Activated CD8-positive, alpha-beta memory T cell treated with anti-CD3 and anti-CD28 coated beads for 1 hour (primary cell): ENCODE measurements around the gene SYNGAP1.
"Not testable (repeated sequence)": the region's sequence is repeated elsewhere in the genome, so short reads cannot be mapped to it uniquely, and the experiment has no call there.

ENCODE experiments used
- DNase-seq, 2 donors: peaks; one replicate each; pipeline ENCODE4 v3.0.0-alpha.2; 2020; ENCODE audit warnings: low read depth in 1 of 2; ENCODE audit errors: extremely low read depth in 1 of 2

SYNGAP1 gene

GRCh38 chr6:33399881-33400280 is 20.0 kb upstream of the SYNGAP1 start:
- not testable (repeated sequence) for DNase-seq

DNA sequence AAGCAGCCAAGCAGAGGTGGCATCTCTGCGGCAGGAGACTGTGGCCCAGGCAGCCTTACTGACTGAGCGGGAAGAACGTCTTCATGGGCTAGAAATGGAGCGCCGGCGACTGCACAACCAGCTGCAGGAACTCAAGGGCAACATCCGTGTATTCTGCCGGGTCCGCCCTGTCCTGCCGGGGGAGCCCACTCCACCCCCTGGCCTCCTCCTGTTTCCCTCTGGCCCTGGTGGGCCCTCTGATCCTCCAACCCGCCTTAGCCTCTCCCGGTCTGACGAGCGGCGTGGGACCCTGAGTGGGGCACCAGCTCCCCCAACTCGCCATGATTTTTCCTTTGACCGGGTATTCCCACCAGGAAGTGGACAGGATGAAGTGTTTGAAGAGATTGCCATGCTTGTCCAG is 15.0 kb upstream of the SYNGAP1 start:
- DNase-seq, result no peak

DNA sequence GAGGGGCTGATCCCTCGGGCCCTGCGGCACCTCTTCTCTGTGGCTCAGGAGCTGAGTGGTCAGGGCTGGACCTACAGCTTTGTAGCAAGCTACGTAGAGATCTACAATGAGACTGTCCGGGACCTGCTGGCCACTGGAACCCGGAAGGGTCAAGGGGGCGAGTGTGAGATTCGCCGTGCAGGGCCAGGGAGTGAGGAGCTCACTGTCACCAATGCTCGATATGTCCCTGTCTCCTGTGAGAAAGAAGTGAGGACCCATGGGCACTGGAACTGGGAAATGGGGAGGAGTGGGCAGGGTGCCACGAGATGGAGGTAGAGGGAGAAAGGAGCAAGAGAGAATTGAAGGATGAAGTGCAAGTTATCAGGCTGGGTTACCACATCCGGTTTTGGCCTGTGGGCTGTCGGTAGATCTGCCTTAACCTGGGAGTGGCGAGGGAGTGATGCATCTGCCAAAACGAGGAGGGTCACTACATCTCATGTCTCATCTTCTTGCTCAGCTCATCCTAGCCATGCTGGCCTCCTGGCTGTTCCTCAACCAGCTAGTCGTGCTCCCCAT is 14.4 kb upstream of the SYNGAP1 start:
- no peak for DNase-seq

GRCh38 chr6:33406126-33406525 is 13.7 kb upstream of the SYNGAP1 start:
- no peak for DNase-seq

- no peak for DNase-seq
Observed at GRCh38 chr6:33407132-33407718, 12.6 kb upstream of the SYNGAP1 start.

GRCh38 chr6:33410050-33410710 is 9.7 kb upstream of the SYNGAP1 start:
- DNase-seq, result peak; percentile 96 to 99

- peak in 1 of 2 donors; percentile 74 for DNase-seq
Observed at GRCh38 chr6:33410711-33411631, 8.9 kb upstream of the SYNGAP1 start, which contains the start of gene PHF1. Gene PHF1 (plus strand): TSS chr6:33411014. CDS start chr6:33412264, 1,250 bp downstream.

GRCh38 chr6:33411632-33412005 is 8.2 kb upstream of the SYNGAP1 start:
- DNase-seq, result no peak

GRCh38 chr6:33412140-33413009 is 7.5 kb upstream of the SYNGAP1 start:
- no peak for DNase-seq

GRCh38 chr6:33413241-33414120 is 6.4 kb upstream of the SYNGAP1 start:
- DNase-seq, result no peak

GRCh38 chr6:33414592-33415271 is 5.1 kb upstream of the SYNGAP1 start:
- DNase-seq, result no peak

DNA sequence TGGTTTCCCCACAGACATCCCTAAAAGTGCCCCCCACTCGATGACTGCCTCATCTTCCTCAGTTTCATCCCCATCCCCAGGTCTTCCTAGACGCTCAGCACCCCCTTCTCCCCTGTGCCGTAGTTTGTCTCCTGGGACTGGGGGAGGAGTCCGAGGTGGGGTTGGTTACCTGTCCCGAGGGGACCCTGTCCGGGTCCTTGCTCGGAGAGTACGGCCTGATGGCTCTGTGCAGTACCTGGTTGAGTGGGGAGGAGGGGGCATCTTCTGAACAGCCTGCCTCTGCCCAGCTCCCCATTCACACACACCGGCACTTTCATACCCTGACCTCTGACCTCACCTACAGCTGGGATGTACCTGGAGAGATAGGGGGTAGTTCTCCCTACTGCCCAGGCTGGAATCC is 4.0 kb upstream of the SYNGAP1 start:
- no peak for DNase-seq

GRCh38 chr6:33416386-33417127 is 3.3 kb upstream of the SYNGAP1 start:
- no peak for DNase-seq

GRCh38 chr6:33417128-33417902 is 2.5 kb upstream of the SYNGAP1 start:
- no peak for DNase-seq

DNA sequence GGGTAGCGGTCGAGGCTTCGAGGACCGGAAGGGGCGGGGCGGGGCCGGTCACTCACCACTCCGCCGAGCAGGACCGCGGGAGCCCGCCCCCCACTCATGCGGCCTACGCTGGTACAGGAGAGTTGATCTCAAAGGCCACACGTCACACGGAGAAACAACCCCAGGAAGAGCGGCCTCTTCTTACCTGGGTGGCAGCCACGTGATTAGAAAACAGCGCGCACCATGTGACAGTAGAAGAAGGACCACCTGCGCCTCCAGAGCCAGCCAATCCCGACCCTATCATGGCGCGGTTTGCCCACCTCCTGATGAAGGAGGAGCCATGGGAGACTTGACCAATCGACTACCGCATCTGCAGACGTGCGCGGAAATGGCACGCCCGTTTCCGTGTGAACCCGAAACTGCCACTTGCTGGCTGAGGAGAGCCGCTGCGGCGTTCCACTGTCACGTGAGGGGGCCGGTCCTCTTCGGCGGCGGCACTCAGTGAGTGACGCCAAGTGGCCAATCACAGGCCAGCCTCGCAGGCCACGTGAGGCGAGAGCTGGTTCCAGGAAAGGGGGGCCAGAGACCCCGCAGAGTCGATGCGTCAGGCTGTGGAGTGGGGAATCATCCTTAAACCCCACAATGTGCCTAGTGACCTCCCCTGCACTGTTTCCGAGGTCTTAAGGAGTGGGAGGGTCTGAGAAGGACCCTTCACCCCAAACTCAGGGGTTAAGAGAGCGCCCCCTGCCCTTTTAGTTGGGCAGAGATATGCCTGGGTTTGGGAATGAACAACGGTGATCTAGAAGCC is 1.8 kb upstream of the SYNGAP1 start, which contains the start of gene CUTA:
TSS of gene CUTA (minus strand) at position 205 of the 787 bp plus-strand sequence. CDS start at position 98, 107 bp downstream.
- peak; percentile 98 for DNase-seq

DNA sequence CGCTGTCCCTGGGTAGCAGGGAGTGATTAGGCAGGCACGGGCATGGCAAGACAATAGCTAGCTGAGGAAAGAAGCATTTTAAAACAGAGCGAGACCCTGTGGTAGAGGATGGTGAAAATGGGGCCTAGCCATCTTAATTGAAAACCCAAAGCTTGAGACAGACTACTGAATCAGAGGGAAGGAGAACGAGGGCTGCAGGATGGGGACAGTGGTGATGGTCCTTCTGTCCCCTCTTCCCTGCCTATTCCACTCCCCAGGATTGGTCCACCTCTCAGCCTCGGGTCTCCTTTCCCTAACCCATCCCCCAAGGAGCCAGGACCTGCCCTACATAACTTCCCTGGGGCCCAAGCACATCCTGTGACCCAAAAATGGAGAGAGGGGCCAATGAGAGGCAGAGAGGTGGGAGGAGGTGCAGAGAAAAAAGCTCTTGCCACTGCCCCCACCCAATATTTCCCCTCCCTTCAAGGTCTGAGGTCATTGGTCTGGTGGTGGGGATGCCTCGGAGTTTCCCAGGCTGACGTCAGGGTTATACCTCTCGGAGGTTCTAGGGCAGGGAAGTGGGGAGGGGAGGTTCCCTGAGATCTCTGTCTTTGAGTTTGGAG is 1.1 kb upstream of the SYNGAP1 start:
- DNase-seq, result no peak
